ENCODE data around the gene MGAT5B. TPM values are rescaled to one million over a fixed set of nuclear protein-coding genes. Genes with fewer than 3 reads are reported as not detected.

The MGAT5B gene
- total and polyA plus RNA-seq, 2 donors (not counting 1 experiment from before 2014, with no cell fraction given) = 0.15 to 37.8 TPM

DNA sequence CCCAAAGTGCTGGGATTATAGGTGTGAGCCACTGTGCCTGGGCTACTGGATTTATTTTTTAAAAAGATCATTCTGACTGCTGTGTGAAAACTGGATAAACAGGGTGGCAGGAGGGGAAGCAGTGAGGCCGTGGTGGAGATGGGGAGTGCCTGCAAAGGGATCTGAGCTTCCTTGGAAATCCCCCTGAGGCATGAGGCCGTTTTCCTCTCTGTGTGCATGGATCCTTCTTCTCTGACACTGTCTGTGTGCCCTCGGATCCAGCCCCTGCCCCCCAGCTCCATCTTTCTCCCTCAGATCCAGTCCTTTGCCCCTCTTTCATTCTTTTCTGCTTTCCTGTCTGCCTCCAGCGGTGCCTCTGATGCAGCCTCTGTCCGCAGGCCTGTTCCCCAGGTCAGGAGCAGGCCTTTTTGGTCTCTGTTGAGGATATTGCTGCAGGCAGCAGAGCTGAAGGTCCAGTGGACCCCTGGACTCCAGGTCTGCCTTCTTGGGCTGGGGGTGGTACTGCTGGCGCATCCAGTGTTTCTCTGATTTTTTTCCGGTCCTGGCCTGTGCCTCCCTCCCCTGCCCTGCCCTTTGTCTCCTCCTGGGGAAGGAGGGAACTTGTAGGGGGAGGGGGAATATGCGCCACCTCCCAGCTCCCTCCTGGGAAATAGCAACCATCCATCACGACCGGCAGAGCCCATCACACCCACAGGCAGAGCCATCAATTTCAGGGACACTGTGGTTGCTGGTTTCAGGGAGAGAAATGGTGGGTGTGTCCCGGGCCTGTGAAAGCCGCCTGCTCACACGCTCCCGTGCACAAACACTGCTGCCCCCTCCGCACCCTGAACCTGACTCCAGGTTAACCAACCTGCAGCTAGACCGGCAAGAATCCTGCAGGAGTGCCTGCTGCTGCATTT, 17.0 kb downstream of the MGAT5B start:
- no peaks in the 10 kb centered on the region for H3K9me3 ChIP-seq (ENCODE audit: control extremely low read depth in 1 of 3, control insufficient read depth in 2 of 3, insufficient read depth in 1 of 3, low read length in 2 of 3)
- ChIA-PET CTCF (interaction anchor here (0.6 to 1.0 kb wide), 4 partner anchors 9 to 852 kb away, joined by 3 to 4 read pairs (median 4); no protein-coding TSS in a partner anchor), POLR2A (no interaction called here)
- DNase-seq (no peak), ATAC-seq (ENCODE audit: low read depth) (no peak)
- no peaks in the 10 kb centered on the region for H3K4me1 ChIP-seq (ENCODE audit: control insufficient read depth in 2 of 2, insufficient read depth in 2 of 2, low read length in 2 of 2)
- no peaks in the 10 kb centered on the region for H3K79me2 ChIP-seq (ENCODE audit: control insufficient read depth, insufficient read depth, low read length)
- no peak overlapping the region for H3K4me3 ChIP-seq (ENCODE audit: control extremely low read depth in 1 of 5, extremely low read depth in 1 of 5, insufficient read depth in 1 of 5, low read depth in 2 of 5, low read length in 4 of 5)
- H2AFZ ChIP-seq (ENCODE audit: insufficient read depth, low read depth, low read length, poor library complexity, severe bottlenecking) = no peak overlapping the region
- Mint-ChIP-seq H3K27me3 (peaks cover 6% of the 10 kb centered on the region), H3K27ac (no peak overlapping the region), H3K4me3 (no peak overlapping the region), H3K9me3 (ENCODE audit: insufficient read depth) (no peaks in the 10 kb centered on the region), H3K4me1 (no peaks in the 10 kb centered on the region)
- no peak overlapping the region for H3K9ac ChIP-seq (ENCODE audit: low read length)
- intact Hi-C loops (cut with micrococcal nuclease) = no loop called here
- no peaks in the 10 kb centered on the region for H4K20me1 ChIP-seq (ENCODE audit: control insufficient read depth, insufficient read depth, low read length, poor library complexity, severe bottlenecking)
- WGBS (ENCODE audit: insufficient coverage) = 75% methylated on average over 10 of the region's 16 CpGs
- H3K27me3 ChIP-seq (replicated peaks in 1 of 4; ENCODE audit: control extremely low read depth in 1 of 4, control insufficient read depth in 3 of 4, insufficient read depth in 4 of 4, low read length in 3 of 4) = no peaks in the 10 kb centered on the region
- no peaks in the 10 kb centered on the region for H3K36me3 ChIP-seq (replicated peaks in 1 of 2; ENCODE audit: control extremely low read depth in 1 of 2, control insufficient read depth in 1 of 2, extremely low read depth in 1 of 2, insufficient read depth in 2 of 2, low read length in 1 of 2)
- TF ChIP-seq, protein P1, sequence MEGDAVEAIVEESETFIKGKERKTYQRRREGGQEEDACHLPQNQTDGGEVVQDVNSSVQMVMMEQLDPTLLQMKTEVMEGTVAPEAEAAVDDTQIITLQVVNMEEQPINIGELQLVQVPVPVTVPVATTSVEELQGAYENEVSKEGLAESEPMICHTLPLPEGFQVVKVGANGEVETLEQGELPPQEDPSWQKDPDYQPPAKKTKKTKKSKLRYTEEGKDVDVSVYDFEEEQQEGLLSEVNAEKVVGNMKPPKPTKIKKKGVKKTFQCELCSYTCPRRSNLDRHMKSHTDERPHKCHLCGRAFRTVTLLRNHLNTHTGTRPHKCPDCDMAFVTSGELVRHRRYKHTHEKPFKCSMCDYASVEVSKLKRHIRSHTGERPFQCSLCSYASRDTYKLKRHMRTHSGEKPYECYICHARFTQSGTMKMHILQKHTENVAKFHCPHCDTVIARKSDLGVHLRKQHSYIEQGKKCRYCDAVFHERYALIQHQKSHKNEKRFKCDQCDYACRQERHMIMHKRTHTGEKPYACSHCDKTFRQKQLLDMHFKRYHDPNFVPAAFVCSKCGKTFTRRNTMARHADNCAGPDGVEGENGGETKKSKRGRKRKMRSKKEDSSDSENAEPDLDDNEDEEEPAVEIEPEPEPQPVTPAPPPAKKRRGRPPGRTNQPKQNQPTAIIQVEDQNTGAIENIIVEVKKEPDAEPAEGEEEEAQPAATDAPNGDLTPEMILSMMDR (IDR thresholded peaks at IDR 0.05) = no peak
- TF ChIP-seq EZH2 (IDR thresholded peaks at IDR 0.05; ENCODE audit: borderline replicate concordance, insufficient read depth, low read depth, low read length, poor library complexity, severe bottlenecking) = no peak
- no peak overlapping the region for H3K4me2 ChIP-seq (replicated peaks; ENCODE audit: low read depth, low read length, poor library complexity, severe bottlenecking)
- H3K27ac ChIP-seq (ENCODE audit: low read length in 2 of 2) = no peak overlapping the region

DNA sequence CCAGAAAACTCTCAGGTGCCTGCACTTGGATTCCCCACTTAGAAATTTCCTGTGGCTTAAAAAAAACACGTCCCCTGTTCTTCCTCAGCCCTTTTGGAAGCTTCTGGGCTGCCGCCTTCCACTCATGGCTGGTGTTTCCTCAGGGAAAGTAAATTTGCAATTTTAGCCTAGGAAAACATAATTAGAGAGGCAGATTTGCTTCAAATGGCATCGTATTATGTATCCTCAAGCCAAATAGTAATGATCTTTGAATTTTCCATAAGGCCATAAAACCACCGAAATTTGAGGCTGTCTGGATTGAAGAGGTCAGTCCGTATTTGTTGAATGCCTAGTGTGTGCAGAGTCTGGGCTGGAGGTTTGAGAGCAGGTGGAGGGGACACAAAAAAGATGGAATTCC, 17.7 kb downstream of the MGAT5B start:
- Histone ChIP-seq H3K27ac (ENCODE audit: low read length in 2 of 2) (no peak overlapping the region), H2AFZ (ENCODE audit: insufficient read depth, low read depth, low read length, poor library complexity, severe bottlenecking) (no peak overlapping the region), H4K20me1 (ENCODE audit: control insufficient read depth, insufficient read depth, low read length, poor library complexity, severe bottlenecking) (no peaks in the 10 kb centered on the region), H3K79me2 (ENCODE audit: control insufficient read depth, insufficient read depth, low read length) (no peaks in the 10 kb centered on the region), H3K36me3 (replicated peaks in 1 of 2; ENCODE audit: control extremely low read depth in 1 of 2, control insufficient read depth in 1 of 2, extremely low read depth in 1 of 2, insufficient read depth in 2 of 2, low read length in 1 of 2) (no peaks in the 10 kb centered on the region), H3K9me3 (ENCODE audit: control extremely low read depth in 1 of 3, control insufficient read depth in 2 of 3, insufficient read depth in 1 of 3, low read length in 2 of 3) (no peaks in the 10 kb centered on the region), H3K4me1 (ENCODE audit: control insufficient read depth in 2 of 2, insufficient read depth in 2 of 2, low read length in 2 of 2) (no peaks in the 10 kb centered on the region), H3K4me3 (ENCODE audit: control extremely low read depth in 1 of 5, extremely low read depth in 1 of 5, insufficient read depth in 1 of 5, low read depth in 2 of 5, low read length in 4 of 5) (no peak overlapping the region), H3K9ac (ENCODE audit: low read length) (no peak overlapping the region), H3K27me3 (replicated peaks in 1 of 4; ENCODE audit: control extremely low read depth in 1 of 4, control insufficient read depth in 3 of 4, insufficient read depth in 4 of 4, low read length in 3 of 4) (no peaks in the 10 kb centered on the region), H3K4me2 (replicated peaks; ENCODE audit: low read depth, low read length, poor library complexity, severe bottlenecking) (no peak overlapping the region)
- TF ChIP-seq EZH2 (IDR thresholded peaks at IDR 0.05; ENCODE audit: borderline replicate concordance, insufficient read depth, low read depth, low read length, poor library complexity, severe bottlenecking) = no peak
- TF ChIP-seq, protein P1 (IDR thresholded peaks at IDR 0.05) = no peak
- DNase-seq (no peak), ATAC-seq (ENCODE audit: low read depth) (no peak)
- intact Hi-C loops (cut with micrococcal nuclease) = no loop called here
- no peaks in the 10 kb centered on the region for H3K9me3 Mint-ChIP-seq (ENCODE audit: insufficient read depth)
- ChIA-PET CTCF (interaction anchor here (0.7 to 1.0 kb wide), 2 partner anchors 181 to 852 kb away, joined by 3 to 4 read pairs; no protein-coding TSS in a partner anchor), POLR2A (no interaction called here)
- H3K27ac Mint-ChIP-seq = no peak overlapping the region
- H3K27me3 Mint-ChIP-seq = peaks cover 6% of the 10 kb centered on the region
- no peaks in the 10 kb centered on the region for H3K4me1 Mint-ChIP-seq
- H3K4me3 Mint-ChIP-seq = no peak overlapping the region
- WGBS (ENCODE audit: insufficient coverage) = 95% methylated on average over 3 of the region's 5 CpGs

All from B cell (primary cell).